Body of pancreas (tissue), 4 donors: ENCODE data around the gene EREG. TPM values are rescaled to one million over a fixed set of nuclear protein-coding genes. Genes with fewer than 3 reads are reported as not detected.

Experiments used
- ATAC-seq: fragments of 150-250 bp; one replicate; pipeline ENCODE4 v1.9.1; 2016
- DNase-seq, 4 donors: peaks; one replicate each; pipeline ENCODE4 v3.0.0-alpha.2; 2019
- H3K27ac ChIP-seq, 4 donors: fragments of 200-600 bp; sonication (generic); 1 replicate in 3 of 4; 2 replicates in 1 of 4; pipeline versions ENCODE4 v1.5.1 to v1.6.1; 2016 to 2019; ENCODE audit warnings: mild to moderate bottlenecking in 1 of 4, mixed read lengths in 1 of 4, moderate library complexity in 1 of 4
- H3K27me3 ChIP-seq, 2 donors: fragments of 200-600 bp; sonication (generic); one replicate each; pipeline ENCODE4 v1.6.0; 2016; ENCODE audit warnings: mild to moderate bottlenecking in 1 of 2
- H3K36me3 ChIP-seq, 2 donors: fragments of 200-600 bp; sonication (generic); replicated peaks in 1 of 2; 2 replicates each; pipeline ENCODE4 v1.5.1; 2016; ENCODE audit warnings: low read depth in 2 of 2; ENCODE audit not compliant: insufficient read depth in 1 of 2
- H3K4me1 ChIP-seq: fragments of 200-600 bp; sonication (generic); one replicate; pipeline ENCODE4 v1.6.0; 2016
- H3K4me3 ChIP-seq, 2 donors: fragments of 200-600 bp; sonication (generic); 1 replicate in 1 of 2; 2 replicates in 1 of 2; pipeline ENCODE4 v1.5.1; 2016 to 2019
- H3K9me3 ChIP-seq, 3 donors: fragments of 200-600 bp; sonication (generic); 1 replicate in 2 of 3; 2 replicates in 1 of 3; pipeline ENCODE4 v1.5.1; 2016
- POLR2A ChIP-seq, 3 donors: fragments of 450-650 bp; IDR thresholded peaks; one replicate each; pipeline ENCODE4 v1.6.1; 2016; ENCODE audit warnings: antibody characterized with exemption in 3 of 3, mild to moderate bottlenecking in 2 of 3
- WGBS, 2 donors: methylation state at CpG; one replicate each; pipeline ENCODE4 v1.1.5; 2017; 5-methylcytosine and 5-hydroxymethylcytosine counted together
- intact Hi-C: fragments of 100-400 bp; cut with DNase I; formaldehyde crosslinking; loops from one replicate; pipeline ENCODE4 v1.15.1; 2023
- total RNA-seq, 2 donors: library from RNA; depleted of rRNA; stranded (reverse); fragments of >200 nt; gene quantifications; one replicate each; pipeline ENCODE4 v1.1.0, GENCODE V29; 2016
- TF ChIP-seq, protein P1 (sequence below), 7 experiments: fragments of 450-650 bp in 4 of 7; fragments of 200-600 bp in 3 of 7; sonication (generic) in 3 of 7; IDR thresholded peaks; one replicate each; pipeline ENCODE4 v1.5.1; 2016 to 2019; ENCODE audit warnings: antibody characterized with exemption in 7 of 7

Gene EREG
- total RNA-seq, 2 donors from 2014 or later = not detected

GRCh38 chr4:74370912-74371311, 6.0 kb downstream of the EREG start:
- Histone ChIP-seq H3K27me3 (no peaks in the 10 kb centered on the region), H3K27ac (no peak overlapping the region), H3K4me3 (no peak overlapping the region), H3K9me3 (no peaks in the 10 kb centered on the region), H3K4me1 (peaks cover under 1% of the 10 kb centered on the region), H3K36me3 (no peaks in the 10 kb centered on the region)
- WGBS, 2 donors = 5 to 6% methylated on average over 1 of the region's 1 CpG
- peak; percentile 50 for ATAC-seq
- intact Hi-C loops = no loop called here
- no peak for TF ChIP-seq POLR2A (IDR thresholded peaks at IDR 0.05)
- TF ChIP-seq, protein P1, sequence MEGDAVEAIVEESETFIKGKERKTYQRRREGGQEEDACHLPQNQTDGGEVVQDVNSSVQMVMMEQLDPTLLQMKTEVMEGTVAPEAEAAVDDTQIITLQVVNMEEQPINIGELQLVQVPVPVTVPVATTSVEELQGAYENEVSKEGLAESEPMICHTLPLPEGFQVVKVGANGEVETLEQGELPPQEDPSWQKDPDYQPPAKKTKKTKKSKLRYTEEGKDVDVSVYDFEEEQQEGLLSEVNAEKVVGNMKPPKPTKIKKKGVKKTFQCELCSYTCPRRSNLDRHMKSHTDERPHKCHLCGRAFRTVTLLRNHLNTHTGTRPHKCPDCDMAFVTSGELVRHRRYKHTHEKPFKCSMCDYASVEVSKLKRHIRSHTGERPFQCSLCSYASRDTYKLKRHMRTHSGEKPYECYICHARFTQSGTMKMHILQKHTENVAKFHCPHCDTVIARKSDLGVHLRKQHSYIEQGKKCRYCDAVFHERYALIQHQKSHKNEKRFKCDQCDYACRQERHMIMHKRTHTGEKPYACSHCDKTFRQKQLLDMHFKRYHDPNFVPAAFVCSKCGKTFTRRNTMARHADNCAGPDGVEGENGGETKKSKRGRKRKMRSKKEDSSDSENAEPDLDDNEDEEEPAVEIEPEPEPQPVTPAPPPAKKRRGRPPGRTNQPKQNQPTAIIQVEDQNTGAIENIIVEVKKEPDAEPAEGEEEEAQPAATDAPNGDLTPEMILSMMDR (IDR thresholded peaks at IDR 0.05) = peak in 6 of 7 experiments; percentile 18 to 47 (median 38)
- peak in 3 of 4 donors; percentile 15 to 34 (median 15) for DNase-seq

GRCh38 chr4:74374128-74374527, 9.2 kb downstream of the EREG start:
- no peak overlapping the region for H3K27ac ChIP-seq
- intact Hi-C loops = no loop called here
- ATAC-seq (no peak), DNase-seq (no peak)
- TF ChIP-seq POLR2A (IDR thresholded peaks at IDR 0.05) = no peak
- TF ChIP-seq, protein P1 (IDR thresholded peaks at IDR 0.05) = no peak
- no peaks in the 10 kb centered on the region for H3K27me3 ChIP-seq
- no peak overlapping the region for H3K4me3 ChIP-seq
- no peaks in the 10 kb centered on the region for H3K9me3 ChIP-seq
- H3K36me3 ChIP-seq = no peaks in the 10 kb centered on the region
- 40 to 60% methylated on average over 1 of the region's 1 CpG for WGBS, 2 donors
- H3K4me1 ChIP-seq = no peaks in the 10 kb centered on the region

DNA sequence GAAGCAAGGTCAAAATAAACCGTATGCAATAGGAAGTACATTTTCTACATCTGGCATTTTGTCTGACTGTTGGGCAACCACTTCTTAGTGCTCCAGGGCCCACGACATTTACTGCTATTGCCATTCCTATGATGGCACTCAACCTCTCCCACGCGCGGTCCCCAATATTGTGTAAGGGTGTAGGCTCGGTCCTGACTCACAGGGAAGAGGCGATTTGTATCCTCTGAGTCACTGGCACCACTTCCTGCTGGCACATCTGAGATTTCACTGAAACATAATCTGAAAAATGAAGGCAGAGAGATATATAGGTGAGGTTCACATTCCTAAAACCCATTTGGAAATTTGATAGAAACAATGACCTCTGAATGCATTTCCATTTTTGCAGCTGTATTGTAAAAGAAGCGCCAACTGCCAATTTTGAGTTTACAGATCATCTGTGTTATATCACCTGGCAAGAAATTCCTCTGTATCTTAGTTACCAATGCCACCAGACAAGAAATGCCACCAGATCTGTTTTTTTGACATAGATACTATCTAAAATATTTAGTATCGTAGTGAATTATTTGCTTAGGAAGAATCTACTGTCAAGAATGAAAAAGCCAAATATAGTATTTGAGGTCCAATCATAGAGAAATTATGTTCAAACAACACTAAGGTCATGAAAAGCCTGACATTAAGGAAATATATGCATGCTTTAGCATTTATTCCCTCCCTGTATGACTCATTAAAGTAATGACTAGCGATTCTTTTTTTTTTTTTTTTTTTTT, 9.8 kb downstream of the EREG start:
- intact Hi-C loops = loop anchor here (5.0 kb wide), 1 partner anchor 298 kb away; no protein-coding TSS in a partner anchor
- no peaks in the 10 kb centered on the region for H3K36me3 ChIP-seq

DNA sequence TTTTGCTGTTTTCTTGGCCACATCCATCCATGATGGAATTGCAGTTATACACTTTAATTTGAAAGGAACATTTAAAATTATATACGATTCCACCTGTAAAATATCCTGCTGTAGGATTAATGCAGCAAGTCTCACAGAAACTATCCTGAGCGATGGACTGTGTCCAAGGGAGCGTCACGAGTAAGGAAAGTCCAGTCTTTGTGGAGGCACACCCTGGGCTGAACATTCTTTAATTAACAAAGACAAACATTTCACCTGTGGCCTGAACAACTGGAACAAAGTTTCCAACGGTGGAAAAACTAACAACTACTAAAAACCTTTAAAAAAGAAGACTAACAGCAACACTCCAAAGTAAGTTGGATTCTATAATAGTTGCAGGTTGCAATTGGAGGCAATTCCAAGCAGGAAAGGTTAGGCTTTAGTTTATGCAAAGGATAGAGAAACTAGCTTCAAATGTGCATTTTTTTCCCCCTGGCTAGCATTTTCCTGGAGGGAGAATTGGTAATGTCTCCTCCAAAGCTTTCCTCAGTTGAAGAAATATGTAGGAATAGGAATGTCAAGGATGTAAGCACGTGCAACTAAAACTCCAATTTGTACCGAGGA, 11.0 kb downstream of the EREG start:
- Histone ChIP-seq H3K9me3 (no peaks in the 10 kb centered on the region), H3K4me3 (no peak overlapping the region), H3K4me1 (no peaks in the 10 kb centered on the region), H3K27me3 (no peaks in the 10 kb centered on the region), H3K27ac (no peak overlapping the region), H3K36me3 (no peaks in the 10 kb centered on the region)
- DNase-seq (no peak), ATAC-seq (no peak)
- intact Hi-C loops = loop anchor here (5.0 kb wide), 1 partner anchor 296 kb away; no protein-coding TSS in a partner anchor
- no peak for TF ChIP-seq POLR2A (IDR thresholded peaks at IDR 0.05)
- TF ChIP-seq, protein P1 (IDR thresholded peaks at IDR 0.05) = no peak
- WGBS, 2 donors = 35 to 47% methylated on average over 7 of the region's 7 CpGs

More for the DNA sequence above, 9.8 kb downstream of the EREG start:
- WGBS, 2 donors = 46 to 54% methylated on average over 10 of the region's 10 CpGs
- no peaks in the 10 kb centered on the region for H3K27me3 ChIP-seq
- no peak overlapping the region for H3K4me3 ChIP-seq
- TF ChIP-seq, protein P1 (IDR thresholded peaks at IDR 0.05) = no peak
- no peak for TF ChIP-seq POLR2A (IDR thresholded peaks at IDR 0.05)
- H3K9me3 ChIP-seq = no peaks in the 10 kb centered on the region
- H3K4me1 ChIP-seq = no peaks in the 10 kb centered on the region
- peak overlapping the region in 1 of 4 donors; percentile 39 for H3K27ac ChIP-seq
- no peak for ATAC-seq
- DNase-seq = peak in 2 of 4 donors; percentile 13 to 71
